ENCODE data around the gene ADGRG6.

DNA sequence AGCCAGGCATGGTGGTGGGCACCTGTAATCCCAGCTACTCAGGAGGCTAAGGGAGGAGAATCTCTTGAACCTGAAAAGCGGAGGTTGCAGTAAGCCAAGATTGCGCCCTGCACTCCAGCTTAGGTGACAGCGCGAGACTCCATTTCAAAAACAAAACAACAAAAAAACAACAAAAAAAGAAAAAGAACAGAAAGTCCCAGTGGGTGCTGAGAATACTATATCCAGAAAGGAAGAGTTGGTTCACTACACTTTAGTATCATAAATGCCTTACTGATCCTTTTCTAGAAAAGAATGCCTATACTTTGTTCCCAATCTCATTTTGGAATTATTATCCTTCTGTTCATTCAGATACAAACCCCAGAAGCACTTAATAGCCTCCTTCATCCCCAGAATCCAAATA, 20.9 kb upstream of the ADGRG6 start:
- TF ChIP-seq ZNF274 (IDR thresholded peaks at IDR 0.05; ENCODE audit: low read depth, low read length) (no peak), SUZ12 (IDR thresholded peaks at IDR 0.05; ENCODE audit: extremely low read depth, insufficient read depth, insufficient read length) (no peak)

Measured in NT2/D1 (cell line).